ENCODE results near the gene NFS1.

DNA sequence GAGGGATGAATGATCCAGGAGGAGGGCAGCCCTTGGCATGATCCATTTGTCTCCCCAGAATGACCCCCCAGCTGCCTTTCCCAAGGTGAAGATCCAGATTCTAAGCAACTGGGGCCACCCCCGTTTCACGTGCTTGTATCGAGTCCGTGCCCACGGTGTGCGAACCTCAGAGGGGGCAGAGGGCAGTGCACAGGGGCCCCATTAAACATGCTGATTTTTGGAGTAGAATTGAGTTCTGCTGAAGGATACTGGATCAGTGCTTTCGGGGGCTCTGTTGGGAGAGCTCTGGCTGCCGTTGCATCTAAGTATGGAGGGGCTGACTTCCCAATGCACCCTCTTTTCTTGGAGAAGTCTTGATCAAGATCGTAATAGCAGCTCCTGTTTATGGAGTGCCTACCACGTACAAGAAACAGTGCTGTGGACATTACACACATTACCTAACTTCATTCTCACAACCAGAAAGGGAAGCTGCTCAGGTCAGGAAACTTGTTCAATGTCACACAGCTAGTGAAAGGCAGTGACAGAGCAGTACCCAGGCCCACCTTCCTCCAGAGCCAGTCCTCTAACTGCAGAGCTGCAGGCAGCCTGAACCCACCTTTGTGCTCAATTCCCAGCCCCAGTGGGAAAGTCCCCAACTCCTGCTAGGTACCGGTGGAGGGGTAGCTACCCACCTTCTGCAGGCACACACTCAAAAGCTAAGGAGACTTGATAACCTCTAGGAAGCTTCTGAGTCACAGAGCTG, 78.2 kb downstream of the NFS1 start:
- TF ChIP-seq EZH2phosphoT487 (IDR thresholded peaks at IDR 0.05; ENCODE audit: borderline replicate concordance, low read length): no peak
- TF ChIP-seq CTCF (conservative IDR thresholded peaks at IDR 0.05; ENCODE audit: low read depth, low read length): no peak

All from PC-3 (cell line).